A673 (cell line): ENCODE results near the gene PRKCA. TPM values are rescaled to one million over a fixed set of nuclear protein-coding genes. Genes with fewer than 3 reads are reported as not detected.

ENCODE experiments used
- BruUV-seq: library from RNA; stranded (reverse); fragments of 400-500 nt; replicated peaks from 2 replicates; lab custom pipeline; 2021; lab: Mats Ljungman, UMichigan
- CTCF ChIA-PET: fragments of 300-600 bp; sonication (Branson Sonifier 250); formaldehyde crosslinking; loops from one replicate; lab custom pipeline; 2022; ENCODE audit warnings: antibody characterized with exemption; lab: Charles Lee
- POLR2A ChIA-PET: fragments of 300-600 bp; sonication (Branson Sonifier 250); formaldehyde crosslinking; loops from one replicate; lab custom pipeline; 2022; ENCODE audit warnings: antibody characterized with exemption; ENCODE audit not compliant: low non-redundant PET; lab: Charles Lee
- DNase-seq: peaks from one replicate; pipeline ENCODE4 v3.0.0-alpha.2; 2015; ENCODE audit warnings: low spot score
- H3K27ac ChIP-seq: fragments of 200-600 bp; sonication (generic); 2 replicates; pipeline ENCODE4 v1.5.1; 2016; ENCODE audit warnings: mixed run types, low read depth, mild to moderate bottlenecking, mixed read lengths, antibody characterized with exemption, low read length; ENCODE audit not compliant: poor library complexity, severe bottlenecking
- H3K27me3 ChIP-seq: fragments of 200-600 bp; sonication (generic); replicated peaks from 2 replicates; pipeline ENCODE4 v1.6.1; 2017; ENCODE audit warnings: mixed run types, low read depth, mild to moderate bottlenecking, mixed read lengths, antibody characterized with exemption, low read length; ENCODE audit not compliant: insufficient read depth, poor library complexity
- H3K36me3 ChIP-seq: fragments of 200-600 bp; sonication (generic); 2 replicates; pipeline ENCODE4 v1.6.1; 2016; ENCODE audit warnings: mixed run types, mild to moderate bottlenecking, mixed read lengths, antibody characterized with exemption, low read length; ENCODE audit not compliant: insufficient read depth, poor library complexity, severe bottlenecking
- H3K4me1 ChIP-seq: fragments of 200-600 bp; sonication (generic); 2 replicates; pipeline ENCODE4 v1.6.1; 2017; ENCODE audit warnings: mixed run types, mild to moderate bottlenecking, mixed read lengths, antibody characterized with exemption, low read length; ENCODE audit not compliant: insufficient read depth, poor library complexity, severe bottlenecking
- H3K4me3 ChIP-seq: fragments of 200-600 bp; sonication (generic); 2 replicates; pipeline ENCODE4 v1.5.1; 2016; ENCODE audit warnings: low read depth, mixed run types, mild to moderate bottlenecking, mixed read lengths, low read length; ENCODE audit not compliant: poor library complexity, severe bottlenecking
- H3K9me3 ChIP-seq: fragments of 200-600 bp; sonication (generic); 2 replicates; pipeline ENCODE4 v1.6.1; 2016; ENCODE audit warnings: mixed run types, low read depth, mild to moderate bottlenecking, mixed read lengths, antibody characterized with exemption, low read length; ENCODE audit not compliant: poor library complexity, severe bottlenecking
- CTCF ChIP-seq: fragments of 300-800, 200-600 bp; sonication (generic); conservative IDR thresholded peaks from 2 replicates; pipeline ENCODE4 v1.5.1; 2017; ENCODE audit warnings: low read depth, mild to moderate bottlenecking, antibody characterized with exemption, low read length, moderate library complexity, mixed read lengths
- EZH2 ChIP-seq: fragments of 200-600 bp; sonication (generic); IDR thresholded peaks from 2 replicates; pipeline ENCODE4 v1.6.1; 2017; ENCODE audit warnings: borderline replicate concordance, low read depth, mild to moderate bottlenecking, mixed read lengths, antibody characterized with exemption, low read length; ENCODE audit not compliant: poor library complexity, severe bottlenecking
- intact Hi-C: fragments of 100-400 bp; cut with micrococcal nuclease; formaldehyde crosslinking; loops from one replicate; pipeline ENCODE4 v1.10.0; 2022; ENCODE audit not compliant: unreplicated experiment
- total RNA-seq: library from RNA; stranded (reverse); gene quantifications from 2 replicates; pipeline ENCODE4 v1.2.3, GENCODE V29; 2021

PRKCA gene
- total RNA-seq, 1 experiment from 2014 or later: 16.3 TPM

DNA sequence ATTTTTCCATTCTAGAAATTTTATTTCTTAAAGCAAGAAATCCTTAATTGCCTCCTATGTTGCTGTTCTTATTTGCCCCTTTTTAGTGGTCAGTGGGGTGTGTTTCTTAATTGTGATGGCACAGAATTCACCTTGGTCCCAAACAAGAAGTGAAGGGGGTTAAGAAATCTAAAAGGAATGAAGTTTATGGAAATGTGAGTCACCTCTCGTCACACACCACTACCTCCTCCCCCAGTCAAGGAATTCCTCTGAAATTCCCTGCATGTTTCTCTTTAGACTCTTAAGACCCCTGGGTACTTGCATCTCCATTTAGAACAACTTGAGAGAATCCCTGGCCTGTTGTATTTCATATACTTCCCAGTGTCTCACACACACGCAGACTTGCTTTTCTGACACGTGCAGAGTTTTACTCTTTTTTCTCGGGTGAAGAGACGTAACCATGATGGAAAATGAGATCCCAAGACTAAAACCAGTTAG lies 247.4 kb downstream of the PRKCA start:
- no peak overlapping the region for H3K27ac ChIP-seq
- POLR2A ChIA-PET: no interaction called here
- no TSS peak for BruUV-seq
- CTCF ChIA-PET: no interaction called here
- H3K4me1 ChIP-seq: peaks cover 5% of the 10 kb centered on the region
- peaks cover 11% of the 10 kb centered on the region for H3K9me3 ChIP-seq
- intact Hi-C loops: loop anchor here (10.0 kb wide), 1 partner anchor 65 kb away; no protein-coding TSS in a partner anchor
- H3K4me3 ChIP-seq: no peak overlapping the region
- no peaks in the 10 kb centered on the region for H3K36me3 ChIP-seq
- TF ChIP-seq CTCF (no peak), EZH2 (no peak)
- H3K27me3 ChIP-seq: no peaks in the 10 kb centered on the region
- no peak for DNase-seq

DNA sequence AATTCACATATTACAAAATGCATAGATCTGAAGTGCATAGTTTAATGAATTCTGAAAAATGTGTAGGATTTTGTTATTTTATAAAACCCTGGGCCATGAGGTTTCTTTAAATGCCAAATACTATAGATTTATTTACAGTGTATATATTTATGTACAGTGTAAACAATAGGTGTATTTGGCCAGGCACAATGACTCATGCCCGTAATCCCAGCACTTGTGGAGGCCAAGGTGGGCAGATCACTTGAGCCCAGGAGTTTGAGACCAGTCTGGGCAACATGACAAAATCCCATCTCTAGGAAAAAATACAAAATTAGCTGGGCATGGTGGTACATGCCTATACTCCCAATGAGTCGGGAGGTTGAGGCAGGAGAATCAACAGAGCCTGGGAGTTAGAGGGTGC lies 249.4 kb downstream of the PRKCA start:
- no TSS peak for BruUV-seq
- ChIA-PET CTCF (no interaction called here), POLR2A (no interaction called here)
- TF ChIP-seq CTCF (no peak), EZH2 (no peak)
- Histone ChIP-seq H3K4me3 (no peak overlapping the region), H3K27ac (no peak overlapping the region), H3K9me3 (no peaks in the 10 kb centered on the region), H3K27me3 (no peaks in the 10 kb centered on the region), H3K36me3 (no peaks in the 10 kb centered on the region), H3K4me1 (peaks cover 7% of the 10 kb centered on the region)
- intact Hi-C loops: no loop called here
- DNase-seq: no peak

- intact Hi-C loops: no loop called here
- H3K27me3 ChIP-seq: no peaks in the 10 kb centered on the region
- no peak overlapping the region for H3K27ac ChIP-seq
- TF ChIP-seq CTCF (no peak), EZH2 (no peak)
- H3K36me3 ChIP-seq: no peaks in the 10 kb centered on the region
- ChIA-PET CTCF (no interaction called here), POLR2A (no interaction called here)
- no peaks in the 10 kb centered on the region for H3K9me3 ChIP-seq
- no peak overlapping the region for H3K4me3 ChIP-seq
- DNase-seq: no peak
- BruUV-seq: no TSS peak
- H3K4me1 ChIP-seq: peaks cover 13% of the 10 kb centered on the region
Measured at GRCh38 chr17:66552371-66552770, 250.0 kb downstream of the PRKCA start.
